ENCODE measurements around the gene OR1F1. TPM values are rescaled to one million over a fixed set of nuclear protein-coding genes. Genes with fewer than 3 reads are reported as not detected.

OR1F1 gene
- total and polyA plus RNA-seq, 2 experiments from 2014 or later: 0.38 TPM; not detected in 1

- H3K79me2 ChIP-seq (replicated peaks; ENCODE audit: insufficient read depth): no peaks in the 10 kb centered on the region
- H3K36me3 Mint-ChIP-seq (ENCODE audit: low read depth): peaks cover 8% of the 10 kb centered on the region; the same call in 2 of the 3 replicates
- no peak overlapping the region for H3K4me2 ChIP-seq
- no peak overlapping the region for H3K4me3 ChIP-seq
- peaks cover 11% of the 10 kb centered on the region for H3K27me3 ChIP-seq (ENCODE audit: insufficient read depth)
- no peaks in the 10 kb centered on the region for H3K9me2 ChIP-seq (ENCODE audit: insufficient read depth)
- TF ChIP-seq ZNF114 (CRISPR knock-in tag; IDR thresholded peaks at IDR 0.05) (no peak), ETS1 (IDR thresholded peaks at IDR 0.05) (no peak), NANOG (IDR thresholded peaks at IDR 0.05; ENCODE audit: borderline replicate concordance) (no peak)
- no peak for ATAC-seq
- DNase-seq (ENCODE audit: low spot score): no peak
- peaks cover 41% of the 10 kb centered on the region for H3K27me3 Mint-ChIP-seq (ENCODE audit: insufficient read depth, low read depth, poor library complexity)
- H3K27ac ChIP-seq (ENCODE audit: low read depth): no peak overlapping the region
- no peaks in the 10 kb centered on the region; the same call in 1 of the 2 replicates for H3K4me1 ChIP-seq (ENCODE audit: insufficient read depth)
- H3K9me3 Mint-ChIP-seq: peaks cover 34% of the 10 kb centered on the region
- no peak overlapping the region for H2AFZ ChIP-seq
- H3K36me3 ChIP-seq (ENCODE audit: insufficient read depth): no peaks in the 10 kb centered on the region
- H3K4me3 Mint-ChIP-seq: peak overlapping the region; percentile 41; the same call in 1 of the 3 replicates
- peaks cover 2% of the 10 kb centered on the region; the same call in 1 of the 3 replicates for H3K4me1 Mint-ChIP-seq
- peaks cover 14% of the 10 kb centered on the region; the same call in 1 of the 2 replicates for H3F3A ChIP-seq (replicated peaks; ENCODE audit: low read depth)
- H3K27ac Mint-ChIP-seq: no peak overlapping the region
- H4K20me1 ChIP-seq (replicated peaks; ENCODE audit: insufficient read depth): no peaks in the 10 kb centered on the region
These were observed 26.6 kb upstream of the OR1F1 start for GRCh38 chr16:3161235-3162018.

- Histone ChIP-seq H3K27ac (ENCODE audit: low read depth) (no peak overlapping the region), H2AFZ (no peak overlapping the region), H3K4me1 (ENCODE audit: insufficient read depth) (no peaks in the 10 kb centered on the region; the same call in 1 of the 2 replicates), H3K36me3 (ENCODE audit: insufficient read depth) (no peaks in the 10 kb centered on the region), H4K20me1 (replicated peaks; ENCODE audit: insufficient read depth) (no peaks in the 10 kb centered on the region; the same call in 1 of the 2 replicates), H3K4me3 (no peak overlapping the region), H3K4me2 (no peak overlapping the region), H3F3A (replicated peaks; ENCODE audit: low read depth) (peaks cover 18% of the 10 kb centered on the region; the same call in 1 of the 2 replicates), H3K27me3 (ENCODE audit: insufficient read depth) (peaks cover 18% of the 10 kb centered on the region), H3K79me2 (replicated peaks; ENCODE audit: insufficient read depth) (no peaks in the 10 kb centered on the region), H3K9me2 (ENCODE audit: insufficient read depth) (no peaks in the 10 kb centered on the region)
- Mint-ChIP-seq H3K4me3 (no peak overlapping the region), H3K27ac (no peak overlapping the region), H3K36me3 (ENCODE audit: low read depth) (peaks cover 5% of the 10 kb centered on the region; the same call in 1 of the 3 replicates), H3K9me3 (peaks cover 25% of the 10 kb centered on the region), H3K27me3 (ENCODE audit: insufficient read depth, low read depth, poor library complexity) (peaks cover 29% of the 10 kb centered on the region), H3K4me1 (no peaks in the 10 kb centered on the region; the same call in 2 of the 3 replicates)
- TF ChIP-seq ZNF462 (CRISPR knock-in tag; IDR thresholded peaks at IDR 0.05) (no peak), STAT1 (IDR thresholded peaks at IDR 0.05; ENCODE audit: unreplicated experiment) (no peak), NANOG (IDR thresholded peaks at IDR 0.05; ENCODE audit: borderline replicate concordance) (no peak)
- no peak for DNase-seq (ENCODE audit: low spot score)
- ATAC-seq: no peak
These were observed 23.6 kb upstream of the OR1F1 start for GRCh38 chr16:3164121-3164991.
